B cell (primary cell): ENCODE data around the gene ZNF35. TPM values are rescaled to one million over a fixed set of nuclear protein-coding genes. Genes with fewer than 3 reads are reported as not detected.

Experiments
- ATAC-seq: fragments of 200-7000 bp; cut with Tn5 transposase; one replicate; pipeline ENCODE4 v1.10.0; 2021; ENCODE audit warnings: low read depth, mild to moderate bottlenecking, moderate number of reproducible peaks, moderate library complexity
- CTCF ChIA-PET: fragments of 350-600 bp; sonication (Branson Sonifier 250); formaldehyde crosslinking; loops from one replicate; lab custom pipeline; 2021; ENCODE audit warnings: antibody characterized with exemption, inconsistent platforms; lab: Charles Lee
- POLR2A ChIA-PET: fragments of 350-600 bp; sonication (Branson Sonifier 250); formaldehyde crosslinking; loops from one replicate; lab custom pipeline; 2021; ENCODE audit warnings: antibody characterized with exemption; lab: Charles Lee
- DNase-seq: peaks from one replicate; pipeline ENCODE4 v3.0.0; 2013
- H2AFZ ChIP-seq: 2 replicates; pipeline ENCODE4 v1.6.1; 2012; ENCODE audit warnings: mild to moderate bottlenecking, low read depth, low read length; ENCODE audit not compliant: insufficient read depth, poor library complexity, severe bottlenecking
- H3K27ac ChIP-seq, 2 donors: 1 replicate in 1 of 2; 2 replicates in 1 of 2; pipeline ENCODE4 v1.5.1; 2012 to 2013; ENCODE audit warnings: low read length in 2 of 2, mild to moderate bottlenecking in 2 of 2, moderate library complexity in 1 of 2
- H3K27me3 ChIP-seq, 4 experiments: fragments of 200-600 bp in 1 of 4; sonication (generic) in 1 of 4; replicated peaks in 1 of 4; 1 replicate in 2 of 4; 2 replicates in 2 of 4; pipeline versions ENCODE4 v1.6.1 to v1.7.0; 2013 to 2016; ENCODE audit warnings: low read length in 3 of 4, mild to moderate bottlenecking in 2 of 4, mixed read lengths in 1 of 4, moderate library complexity in 1 of 4; ENCODE audit not compliant: insufficient read depth in 4 of 4, control insufficient read depth in 3 of 4; ENCODE audit errors: control extremely low read depth in 1 of 4
- H3K36me3 ChIP-seq, 2 experiments: replicated peaks in 1 of 2; 1 replicate in 1 of 2; 2 replicates in 1 of 2; pipeline versions ENCODE4 v1.6.1 to v1.7.1; 2013; ENCODE audit warnings: low read length in 1 of 2; ENCODE audit not compliant: insufficient read depth in 2 of 2, control insufficient read depth in 1 of 2; ENCODE audit errors: control extremely low read depth in 1 of 2, extremely low read depth in 1 of 2
- H3K4me1 ChIP-seq, 2 donors: fragments of 200-600 bp in 1 of 2; sonication (generic) in 1 of 2; 1 replicate in 1 of 2; 2 replicates in 1 of 2; pipeline versions ENCODE4 v1.5.1 to v1.6.1; 2013 to 2017; ENCODE audit warnings: low read length in 2 of 2; ENCODE audit not compliant: control insufficient read depth in 2 of 2, insufficient read depth in 2 of 2
- H3K4me2 ChIP-seq: replicated peaks from 2 replicates; pipeline ENCODE3; 2012; ENCODE audit warnings: mild to moderate bottlenecking, low read depth, low read length; ENCODE audit not compliant: poor library complexity, severe bottlenecking
- H3K4me3 ChIP-seq, 5 experiments: fragments of 200-600 bp in 1 of 5; sonication (generic) in 1 of 5; 1 replicate in 3 of 5; 2 replicates in 2 of 5; pipeline versions ENCODE4 v1.5.1 to v1.7.0; 2011 to 2016; ENCODE audit warnings: low read length in 4 of 5, mild to moderate bottlenecking in 4 of 5, low read depth in 2 of 5, control low read depth in 1 of 5, moderate library complexity in 1 of 5; ENCODE audit not compliant: insufficient read depth in 1 of 5; ENCODE audit errors: control extremely low read depth in 1 of 5, extremely low read depth in 1 of 5
- H3K79me2 ChIP-seq: fragments of 200-600 bp; sonication (generic); one replicate; pipeline ENCODE4 v1.6.0; 2016; ENCODE audit warnings: low read length; ENCODE audit not compliant: control insufficient read depth, insufficient read depth
- H3K9ac ChIP-seq: fragments of 200-600 bp; sonication (generic); 2 replicates; pipeline ENCODE4 v1.6.1; 2017; ENCODE audit warnings: mild to moderate bottlenecking, low read length, moderate library complexity
- H3K9me3 ChIP-seq, 3 donors: one replicate each; pipeline versions ENCODE4 v1.6.1 to v1.7.1; 2013; ENCODE audit warnings: low read length in 2 of 3; ENCODE audit not compliant: control insufficient read depth in 2 of 3, insufficient read depth in 1 of 3; ENCODE audit errors: control extremely low read depth in 1 of 3
- H4K20me1 ChIP-seq: 2 replicates; pipeline ENCODE4 v1.6.0; 2012; ENCODE audit warnings: mild to moderate bottlenecking, low read length; ENCODE audit not compliant: insufficient read depth, control insufficient read depth, poor library complexity, severe bottlenecking
- H3K27ac Mint-ChIP-seq: one replicate; pipeline ENCODE4 v1.8.0; 2021; ENCODE audit warnings: mixed read lengths
- H3K27me3 Mint-ChIP-seq: one replicate; pipeline ENCODE4 v1.8.0; 2021; ENCODE audit warnings: mixed read lengths
- H3K4me1 Mint-ChIP-seq: one replicate; pipeline ENCODE4 v1.8.0; 2021; ENCODE audit warnings: mixed read lengths
- H3K4me3 Mint-ChIP-seq: one replicate; pipeline ENCODE4 v1.8.0; 2021; ENCODE audit warnings: mixed read lengths
- H3K9me3 Mint-ChIP-seq: one replicate; pipeline ENCODE4 v1.8.0; 2022; ENCODE audit warnings: mixed read lengths; ENCODE audit not compliant: insufficient read depth
- EZH2 ChIP-seq: IDR thresholded peaks from 2 replicates; pipeline ENCODE4 v1.6.1; 2012; ENCODE audit warnings: borderline replicate concordance, low read depth, mild to moderate bottlenecking, moderate library complexity, low read length; ENCODE audit not compliant: insufficient read depth, poor library complexity, severe bottlenecking
- WGBS: methylation state at CpG from one replicate; pipeline ENCODE4 v1.1.5; 2013; ENCODE audit warnings: missing lambda C conversion rate; ENCODE audit not compliant: insufficient coverage; 5-methylcytosine and 5-hydroxymethylcytosine counted together
- intact Hi-C: fragments of 100-400 bp; cut with micrococcal nuclease; formaldehyde crosslinking; loops from one replicate; pipeline ENCODE4 v1.10.0; 2022
- polyA plus RNA-seq: library from polyadenylated mRNA; depleted of rRNA; stranded (reverse); fragments of >200 nt; gene quantifications from 2 replicates; pipeline ENCODE4 v1.2.3, GENCODE V29; 2012
- total RNA-seq, 2 donors: library from RNA; stranded (reverse); fragments of 120-200 nt in 1 of 2; gene quantifications; 1 replicate in 1 of 2; 2 replicates in 1 of 2; pipeline versions ENCODE4 v1.2.3 to v1.2.4, GENCODE V29; 2013 to 2022
- TF ChIP-seq, protein P1 (sequence below): fragments of 200-600 bp; IDR thresholded peaks from one replicate; pipeline ENCODE4 v1.8.0; 2022; ENCODE audit warnings: antibody characterized with exemption, mild to moderate bottlenecking

The ZNF35 gene
- total and polyA plus RNA-seq, 2 donors (not counting 1 experiment from before 2014, with no cell fraction given): 1.4 to 12.1 TPM

DNA sequence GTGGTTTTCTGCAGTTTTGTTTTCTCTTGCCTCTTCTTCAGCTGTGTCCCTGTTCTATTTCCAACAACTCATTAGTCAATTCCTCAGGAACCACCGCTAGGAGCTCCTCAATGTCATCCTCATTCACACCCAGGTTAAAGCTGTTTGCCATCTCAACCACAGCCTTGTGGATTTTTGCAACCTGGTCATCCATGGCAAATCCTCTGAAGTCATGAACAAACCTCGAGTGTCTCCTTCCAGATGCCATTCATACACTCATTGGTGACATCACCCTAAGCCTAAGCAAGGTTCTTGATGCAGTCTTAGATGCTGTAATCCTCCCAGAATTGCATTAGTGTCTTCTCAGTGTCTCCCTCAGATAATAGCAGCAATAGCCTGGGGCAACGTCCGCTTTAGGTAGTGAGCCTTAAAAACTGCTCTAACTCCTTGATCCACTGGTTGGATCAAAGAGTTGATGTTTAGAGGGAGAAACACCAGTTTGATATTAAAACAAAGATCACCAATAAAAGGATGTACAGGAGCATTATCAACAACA is 32.5 kb downstream of the ZNF35 start:
- H3K4me1 Mint-ChIP-seq: peaks cover 21% of the 10 kb centered on the region
- no peak for TF ChIP-seq EZH2
- TF ChIP-seq, protein P1, sequence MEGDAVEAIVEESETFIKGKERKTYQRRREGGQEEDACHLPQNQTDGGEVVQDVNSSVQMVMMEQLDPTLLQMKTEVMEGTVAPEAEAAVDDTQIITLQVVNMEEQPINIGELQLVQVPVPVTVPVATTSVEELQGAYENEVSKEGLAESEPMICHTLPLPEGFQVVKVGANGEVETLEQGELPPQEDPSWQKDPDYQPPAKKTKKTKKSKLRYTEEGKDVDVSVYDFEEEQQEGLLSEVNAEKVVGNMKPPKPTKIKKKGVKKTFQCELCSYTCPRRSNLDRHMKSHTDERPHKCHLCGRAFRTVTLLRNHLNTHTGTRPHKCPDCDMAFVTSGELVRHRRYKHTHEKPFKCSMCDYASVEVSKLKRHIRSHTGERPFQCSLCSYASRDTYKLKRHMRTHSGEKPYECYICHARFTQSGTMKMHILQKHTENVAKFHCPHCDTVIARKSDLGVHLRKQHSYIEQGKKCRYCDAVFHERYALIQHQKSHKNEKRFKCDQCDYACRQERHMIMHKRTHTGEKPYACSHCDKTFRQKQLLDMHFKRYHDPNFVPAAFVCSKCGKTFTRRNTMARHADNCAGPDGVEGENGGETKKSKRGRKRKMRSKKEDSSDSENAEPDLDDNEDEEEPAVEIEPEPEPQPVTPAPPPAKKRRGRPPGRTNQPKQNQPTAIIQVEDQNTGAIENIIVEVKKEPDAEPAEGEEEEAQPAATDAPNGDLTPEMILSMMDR: no peak
- no peak overlapping the region for H3K9ac ChIP-seq
- H3K79me2 ChIP-seq: no peaks in the 10 kb centered on the region
- ChIA-PET CTCF (no interaction called here), POLR2A (no interaction called here)
- H3K27me3 Mint-ChIP-seq: no peaks in the 10 kb centered on the region
- H3K36me3 ChIP-seq: peaks cover 0 to 3% of the 10 kb centered on the region in 2 experiments
- H3K4me2 ChIP-seq: no peak overlapping the region
- 100% methylated on average over 2 of the region's 4 CpGs for WGBS
- H3K4me3 Mint-ChIP-seq: no peak overlapping the region
- no peak overlapping the region for H3K27ac Mint-ChIP-seq
- H3K9me3 ChIP-seq: peaks cover 0 to 7% (median 5%) of the 10 kb centered on the region in 3 donors
- DNase-seq (no peak), ATAC-seq (no peak)
- peaks cover 10% of the 10 kb centered on the region in 2 donors for H3K4me1 ChIP-seq
- H3K27ac ChIP-seq: no peak overlapping the region
- H3K27me3 ChIP-seq: no peaks in the 10 kb centered on the region
- intact Hi-C loops: no loop called here
- H4K20me1 ChIP-seq: no peaks in the 10 kb centered on the region
- no peak overlapping the region for H3K4me3 ChIP-seq
- H3K9me3 Mint-ChIP-seq: peaks cover 11% of the 10 kb centered on the region
- no peak overlapping the region for H2AFZ ChIP-seq

DNA sequence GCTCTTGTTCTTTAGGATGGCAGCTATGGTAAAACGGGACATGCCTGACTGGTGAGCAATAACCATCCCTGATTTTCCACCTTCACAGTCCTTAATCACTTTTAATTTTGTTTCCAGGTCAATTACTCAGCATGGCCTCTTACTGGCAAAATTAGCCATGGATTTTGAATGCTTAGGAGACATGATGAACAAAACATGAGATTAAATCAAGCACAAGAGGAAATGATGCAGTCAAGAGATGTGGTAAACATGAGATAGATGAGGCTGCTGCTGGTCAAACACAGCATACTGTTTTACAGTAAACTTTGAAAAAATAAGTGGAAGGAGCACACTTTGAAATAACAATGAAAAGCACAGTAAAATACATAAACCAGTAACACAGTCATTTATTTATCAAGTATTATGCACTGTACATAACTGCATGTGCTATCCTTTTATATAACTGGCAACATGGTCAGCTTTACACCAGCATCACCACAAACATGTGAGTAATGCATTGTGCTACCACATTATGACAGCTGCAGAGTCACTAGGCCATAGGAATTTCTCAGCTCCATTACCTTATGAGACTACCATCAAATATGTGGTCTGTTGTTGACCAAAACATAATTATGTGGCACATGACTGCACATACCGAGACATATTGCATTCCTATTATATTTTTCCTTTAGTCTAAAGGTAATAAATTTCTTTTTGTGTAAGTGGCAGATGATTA is 33.8 kb downstream of the ZNF35 start:
- H3K4me2 ChIP-seq: no peak overlapping the region
- CTCF ChIA-PET: no interaction called here
- H3K4me1 Mint-ChIP-seq: peaks cover 21% of the 10 kb centered on the region
- intact Hi-C loops: no loop called here
- no peak overlapping the region for H3K27ac ChIP-seq
- no peak overlapping the region for H3K9ac ChIP-seq
- no peaks in the 10 kb centered on the region for H4K20me1 ChIP-seq
- H3K36me3 ChIP-seq: peaks cover 0 to 3% of the 10 kb centered on the region in 2 experiments
- no peak overlapping the region for H3K27ac Mint-ChIP-seq
- H3K4me3 Mint-ChIP-seq: no peak overlapping the region
- no peaks in the 10 kb centered on the region for H3K79me2 ChIP-seq
- H3K4me3 ChIP-seq: no peak overlapping the region
- H3K4me1 ChIP-seq: peaks cover 11% of the 10 kb centered on the region in 2 donors
- TF ChIP-seq, protein P1: no peak
- no peak for TF ChIP-seq EZH2
- H2AFZ ChIP-seq: no peak overlapping the region
- ATAC-seq (no peak), DNase-seq (no peak)
- WGBS: no CpG with 5 or more reads among the region's 2 CpGs
- POLR2A ChIA-PET: no interaction called here
- peaks cover 2% of the 10 kb centered on the region for H3K27me3 Mint-ChIP-seq
- H3K27me3 ChIP-seq: no peaks in the 10 kb centered on the region
- peaks cover 18% of the 10 kb centered on the region for H3K9me3 Mint-ChIP-seq
- H3K9me3 ChIP-seq: peaks cover 0 to 12% (median 5%) of the 10 kb centered on the region in 3 donors
